22Rv1 (cell line): ENCODE data around the gene ARMC9.

Experiments used
- H3K27ac ChIP-seq: fragments of 450-650 bp; 2 replicates; pipeline ENCODE4 v1.5.1; 2017
- CTCF ChIP-seq: fragments of 450-650 bp; IDR thresholded peaks from 2 replicates; pipeline ENCODE4 v1.5.1; 2017; ENCODE audit warnings: mild to moderate bottlenecking
- ZFX ChIP-seq: fragments of 450-650 bp; IDR thresholded peaks from 2 replicates; pipeline ENCODE4 v1.6.1; 2017; ENCODE audit warnings: antibody characterized with exemption, borderline replicate concordance

The ARMC9 gene

GRCh38 chr2:231277962-231278361, 79.5 kb downstream of the ARMC9 start:
- H3K27ac ChIP-seq = no peak overlapping the region
- no peak for TF ChIP-seq ZFX
- TF ChIP-seq CTCF = no peak

DNA sequence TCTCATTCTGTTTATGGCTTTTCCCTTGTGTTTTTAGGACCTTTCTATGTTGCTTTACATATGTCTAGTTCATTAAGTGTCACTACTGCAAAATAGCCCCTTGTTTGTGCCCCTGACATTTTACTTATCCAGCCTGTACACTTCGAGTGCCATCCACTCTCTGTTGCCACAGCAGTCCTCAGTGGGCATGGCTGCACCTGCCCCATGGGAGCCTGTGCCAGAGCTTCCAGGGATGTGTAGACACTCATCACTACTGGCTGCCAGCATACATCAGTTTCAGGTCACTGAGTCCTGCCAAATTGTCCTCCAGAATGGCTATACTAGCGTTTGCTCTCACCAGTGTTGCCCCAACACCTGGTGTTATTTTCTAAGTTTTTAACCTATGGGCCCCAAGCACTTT, 80.4 kb downstream of the ARMC9 start:
- no peak overlapping the region for H3K27ac ChIP-seq
- TF ChIP-seq CTCF = no peak
- TF ChIP-seq ZFX = no peak

- H3K27ac ChIP-seq = no peak overlapping the region
- no peak for TF ChIP-seq ZFX
- TF ChIP-seq CTCF = no peak
Measured at GRCh38 chr2:231280846-231281245, 82.4 kb downstream of the ARMC9 start.

DNA sequence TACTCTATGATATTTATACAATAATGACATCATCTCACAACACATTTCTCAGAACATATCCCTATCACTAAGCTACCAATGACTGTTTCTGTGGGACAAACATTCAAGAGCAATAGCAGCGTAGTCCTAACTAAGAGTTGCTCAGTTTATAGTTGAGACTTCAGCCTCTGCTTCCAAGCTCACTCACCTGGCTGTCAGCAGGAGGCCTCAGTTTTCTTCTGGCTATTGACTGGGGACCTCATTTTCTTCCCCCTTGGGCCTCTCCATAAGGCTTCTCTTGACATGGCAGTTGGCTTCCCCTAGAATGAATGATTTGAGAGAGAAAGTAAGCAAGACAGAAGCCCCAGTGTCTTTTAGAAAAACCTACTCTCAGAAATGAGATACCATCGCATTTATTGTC, 85.9 kb downstream of the ARMC9 start:
- TF ChIP-seq CTCF = no peak
- TF ChIP-seq ZFX = no peak
- H3K27ac ChIP-seq = no peak overlapping the region

- no peak overlapping the region for H3K27ac ChIP-seq
- TF ChIP-seq ZFX (no peak), CTCF (no peak)
Measured at GRCh38 chr2:231286964-231287363, 88.5 kb downstream of the ARMC9 start.

DNA sequence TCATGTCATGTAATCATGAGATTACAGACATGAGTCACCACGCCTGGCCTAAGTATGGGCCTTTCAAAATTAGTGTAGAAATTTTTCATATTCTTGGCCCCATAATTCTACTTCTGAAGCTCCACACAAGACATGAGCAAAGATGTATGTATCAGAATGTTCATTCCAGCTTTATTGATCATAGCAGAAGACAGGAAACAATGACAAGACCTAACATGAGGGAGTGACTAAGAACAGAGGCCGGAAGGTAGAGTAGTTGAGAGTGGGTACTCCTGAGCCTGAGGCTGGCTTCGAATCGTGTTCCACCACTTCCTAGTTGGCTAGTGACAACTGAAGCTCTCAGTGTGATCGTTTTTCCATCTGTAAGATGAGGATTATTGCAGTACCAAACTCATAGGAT, 89.3 kb downstream of the ARMC9 start:
- TF ChIP-seq CTCF (no peak), ZFX (no peak)
- H3K27ac ChIP-seq = no peak overlapping the region

DNA sequence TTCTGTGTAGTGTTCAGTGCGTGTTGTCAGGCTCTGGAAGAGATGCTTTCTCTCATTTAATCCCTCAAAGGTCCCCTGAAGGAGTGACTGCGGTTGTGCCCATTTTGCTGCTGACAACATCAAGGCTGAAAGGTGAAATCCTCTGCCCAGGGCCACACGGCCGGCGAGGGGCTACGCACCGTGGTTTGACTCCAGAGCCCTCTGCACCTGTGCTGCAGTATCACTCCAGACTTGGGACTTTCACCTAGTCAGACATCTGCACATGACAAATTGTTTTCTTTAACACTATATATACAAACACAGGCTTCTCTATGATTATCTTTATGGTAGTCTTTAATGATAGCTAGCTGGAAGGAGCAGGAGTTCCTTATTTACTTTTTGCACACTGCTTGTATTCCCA, 90.2 kb downstream of the ARMC9 start:
- no peak overlapping the region for H3K27ac ChIP-seq
- no peak for TF ChIP-seq ZFX
- TF ChIP-seq CTCF = no peak
